Small intestine (tissue), 7 donors: ENCODE measurements around the gene IER5L. TPM values are rescaled to one million over a fixed set of nuclear protein-coding genes. Genes with fewer than 3 reads are reported as not detected.
A peak's percentile ranks its signal among the peaks of the same experiment; 100 is the strongest.

Experiments
- DNase-seq, 2 donors: peaks; one replicate each; pipeline versions ENCODE4 v3.0.0 to v3.0.0-alpha.2; 2013
- FAIRE-seq: peaks from 2 replicates; lab custom pipeline; 2012; peaks lifted over from hg19 to GRCh38; lab: Jason Lieb, UNC
- H3K27ac ChIP-seq, 3 donors: one replicate each; pipeline ENCODE4 v1.5.1; 2013; ENCODE audit warnings: low read length in 2 of 3, mild to moderate bottlenecking in 2 of 3, control low read depth in 1 of 3, inconsistent platforms in 1 of 3, low read depth in 1 of 3, moderate library complexity in 1 of 3
- H3K27me3 ChIP-seq, 3 donors: one replicate each; pipeline ENCODE4 v1.6.1; 2013; ENCODE audit warnings: low read length in 3 of 3, inconsistent platforms in 1 of 3; ENCODE audit not compliant: control insufficient read depth in 3 of 3, insufficient read depth in 3 of 3
- H3K36me3 ChIP-seq, 3 donors: one replicate each; pipeline ENCODE4 v1.6.1; 2013; ENCODE audit warnings: low read length in 3 of 3, inconsistent platforms in 1 of 3, low read depth in 1 of 3, mild to moderate bottlenecking in 1 of 3, moderate library complexity in 1 of 3; ENCODE audit not compliant: control insufficient read depth in 3 of 3, insufficient read depth in 2 of 3
- H3K4me1 ChIP-seq, 3 donors: one replicate each; pipeline ENCODE4 v1.6.1; 2013; ENCODE audit warnings: low read length in 2 of 3, inconsistent platforms in 1 of 3, low read depth in 1 of 3, mild to moderate bottlenecking in 1 of 3, moderate library complexity in 1 of 3; ENCODE audit not compliant: control insufficient read depth in 3 of 3, insufficient read depth in 2 of 3
- H3K4me3 ChIP-seq, 3 donors: one replicate each; pipeline ENCODE4 v1.5.1; 2013; ENCODE audit warnings: low read length in 3 of 3, control low read depth in 1 of 3, inconsistent platforms in 1 of 3, low read depth in 1 of 3, mild to moderate bottlenecking in 1 of 3, moderate library complexity in 1 of 3
- H3K9me3 ChIP-seq, 2 donors: one replicate each; pipeline ENCODE4 v1.6.1; 2013; ENCODE audit warnings: low read depth in 1 of 2, low read length in 1 of 2; ENCODE audit not compliant: control insufficient read depth in 2 of 2, insufficient read depth in 1 of 2
- WGBS, 3 donors: extraction: QIAGEN DNeasy Blood & Tissue Kit; methylation state at CpG; one replicate each; pipeline ENCODE4 v1.1.7; 2013; 5-methylcytosine and 5-hydroxymethylcytosine counted together
- polyA plus RNA-seq, 4 donors: library from polyadenylated mRNA; stranded (reverse) in 3 of 4; unstranded in 1 of 4; fragments of 200-250 nt in 3 of 4; fragments of 120-200 nt in 1 of 4; gene quantifications; one replicate each; pipeline versions ENCODE4 v1.2.1 to v1.2.3, GENCODE V29; 2013
- donor health status: healthy with polysubstance abuse.
- donor health status: control.
- donor health status: control.
- donor health status: Bipolar disorder and iron deficiency.
- donor health status: healthy.

Gene IER5L
- polyA plus RNA-seq, 4 donors: 0.89 to 13.7 (median 4.6) TPM

DNA sequence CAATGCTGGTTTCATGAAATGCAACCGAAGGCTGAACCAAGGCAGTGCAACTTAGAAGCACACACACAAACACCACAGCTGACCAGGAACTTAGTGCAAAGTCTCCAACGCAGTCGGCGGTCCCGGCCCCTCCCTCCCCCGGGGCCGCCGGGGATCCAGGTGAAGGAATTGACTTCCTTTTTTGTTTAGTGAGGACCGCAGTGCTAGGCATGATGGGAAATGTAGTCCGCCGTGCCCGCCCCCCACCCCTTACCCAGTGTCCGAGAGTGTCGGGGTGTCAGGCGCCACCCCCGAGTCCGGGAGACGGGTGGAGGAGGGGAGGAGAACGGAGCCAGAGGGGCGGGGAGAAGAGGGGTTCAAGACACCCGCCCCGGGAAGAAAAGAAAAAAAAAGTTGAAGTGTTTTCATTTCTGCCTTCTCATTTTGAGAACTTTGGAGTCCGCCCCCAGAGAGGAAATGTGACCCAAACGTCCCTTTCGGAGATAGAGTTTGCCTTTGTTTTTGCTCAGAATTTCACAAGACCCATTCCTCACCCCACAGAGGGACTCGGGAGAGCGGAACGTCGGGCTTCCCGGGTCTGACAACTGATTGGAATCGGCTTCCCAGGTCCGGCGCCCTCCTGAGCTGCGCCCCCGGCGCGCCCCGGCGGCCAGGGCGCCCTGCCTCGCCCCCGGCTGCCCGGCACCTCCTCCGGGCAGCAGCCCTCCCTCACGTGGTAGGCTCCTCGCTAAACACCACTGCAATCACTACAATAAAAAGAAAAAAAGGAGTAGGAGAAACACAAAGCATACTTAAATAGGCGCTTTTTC, 2.0 kb downstream of the IER5L start:
- DNase-seq (peak; percentile 90 to 96), FAIRE-seq (no peak)
- peak overlapping the region; percentile 71 to 91 (median 88) for H3K4me3 ChIP-seq
- peak overlapping the region; percentile 80 to 99 (median 93) for H3K27ac ChIP-seq
- WGBS, 3 donors: 0% methylated on average over 45 to 47 of the region's 47 CpGs
- no peaks in the 10 kb centered on the region for H3K36me3 ChIP-seq
- H3K4me1 ChIP-seq: peaks cover 4 to 37% (median 11%) of the 10 kb centered on the region in 3 donors
- H3K9me3 ChIP-seq: no peaks in the 10 kb centered on the region
- H3K27me3 ChIP-seq: peaks cover 0 to 12% (median 0%) of the 10 kb centered on the region in 3 donors

GRCh38 chr9:129175515-129175824, 2.6 kb downstream of the IER5L start:
- 0 to 1% (median 0%) methylated on average over 10 of the region's 10 CpGs for WGBS, 3 donors

GRCh38 chr9:129174724-129175514, 3.1 kb downstream of the IER5L start:
- 1 to 2% (median 1%) methylated on average over 48 to 52 of the region's 53 CpGs for WGBS, 3 donors
- peaks cover 3 to 26% (median 11%) of the 10 kb centered on the region in 3 donors for H3K4me1 ChIP-seq

More at GRCh38 chr9:129175515-129175824, 2.6 kb downstream of the IER5L start:
- H3K27me3 ChIP-seq: peaks cover 0 to 12% (median 0%) of the 10 kb centered on the region in 3 donors
- no peak for DNase-seq
- FAIRE-seq: no peak
- peak overlapping the region; percentile 74 to 99 (median 93) for H3K27ac ChIP-seq
- peak overlapping the region; percentile 71 to 91 (median 88) for H3K4me3 ChIP-seq
- H3K9me3 ChIP-seq: no peaks in the 10 kb centered on the region
- no peaks in the 10 kb centered on the region for H3K36me3 ChIP-seq
- peaks cover 3 to 31% (median 11%) of the 10 kb centered on the region in 3 donors for H3K4me1 ChIP-seq

DNA sequence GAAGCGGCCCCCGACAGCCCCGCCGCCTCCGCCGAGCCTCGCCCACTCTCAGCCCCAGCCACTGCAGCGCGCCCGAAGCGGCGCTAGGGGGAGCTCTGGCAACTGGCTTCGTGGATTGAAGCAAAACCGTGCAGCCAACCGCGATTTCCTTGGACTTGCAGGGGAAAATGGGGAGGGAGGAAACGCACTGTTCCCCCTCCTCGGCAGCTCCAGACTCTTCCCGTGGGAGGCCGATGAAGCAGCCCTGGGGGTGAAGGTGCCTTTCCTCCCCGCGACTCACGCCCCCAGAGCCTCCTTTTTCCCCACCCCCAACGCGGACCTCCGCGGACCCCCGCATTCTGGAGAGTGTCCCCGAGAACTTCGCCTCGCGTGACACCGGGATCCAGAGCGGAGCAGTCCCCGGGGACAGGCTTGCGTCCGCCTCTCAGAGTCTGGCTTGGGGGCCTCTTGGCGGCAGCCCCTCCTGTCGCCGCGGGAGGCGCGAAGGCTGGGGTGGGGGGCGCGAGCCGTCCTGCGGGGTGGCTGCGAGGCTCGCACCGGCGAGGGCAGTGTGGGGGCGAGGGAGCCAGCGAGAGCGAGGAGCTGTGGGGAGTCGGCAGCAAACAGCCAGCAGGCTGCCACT, 3.8 kb downstream of the IER5L start:
- Histone ChIP-seq H3K4me3 (peak overlapping the region; percentile 55 to 88 (median 71)), H3K9me3 (no peaks in the 10 kb centered on the region), H3K27ac (peak overlapping the region; percentile 83 to 99 (median 93)), H3K4me1 (peaks cover 3 to 18% (median 6%) of the 10 kb centered on the region in 3 donors), H3K36me3 (no peaks in the 10 kb centered on the region), H3K27me3 (peaks cover 0 to 12% (median 0%) of the 10 kb centered on the region in 3 donors)
- WGBS, 3 donors: 0 to 1% (median 1%) methylated on average over 48 to 55 of the region's 55 CpGs
- peak; percentile 85 to 94 for DNase-seq
- no peak for FAIRE-seq

More at GRCh38 chr9:129174724-129175514, 3.1 kb downstream of the IER5L start:
- Histone ChIP-seq H3K9me3 (no peaks in the 10 kb centered on the region), H3K27me3 (peaks cover 0 to 12% (median 0%) of the 10 kb centered on the region in 3 donors), H3K4me3 (peak overlapping the region; percentile 71 to 91 (median 88)), H3K27ac (peak overlapping the region; percentile 83 to 99 (median 93)), H3K36me3 (no peaks in the 10 kb centered on the region)
- DNase-seq (peak; percentile 50 to 88), FAIRE-seq (no peak)

- no peak for FAIRE-seq
Measured at GRCh38 chr9:129173296-129174101, 4.6 kb downstream of the IER5L start.

DNA sequence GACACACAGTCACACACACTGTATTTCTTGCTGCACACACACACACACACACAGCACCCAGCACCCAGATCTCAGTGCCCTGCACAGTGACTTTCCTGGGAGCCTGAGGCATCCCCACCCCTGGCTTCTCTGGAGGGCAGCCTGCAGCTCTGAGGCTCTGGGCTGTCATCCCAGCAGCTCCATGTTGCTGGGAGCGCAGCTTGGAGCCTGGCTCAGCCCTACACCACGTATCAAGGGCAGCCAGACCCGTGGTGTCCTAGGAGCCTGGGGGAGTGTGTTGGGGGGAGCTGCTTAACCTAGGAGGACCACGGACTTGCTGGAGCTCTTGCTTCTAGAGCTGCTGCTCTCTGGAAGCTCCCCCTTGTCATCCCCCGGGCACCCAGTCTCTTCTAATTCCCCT, 5.2 kb downstream of the IER5L start:
- DNase-seq (peak in 1 of 2 donors; percentile 8), FAIRE-seq (no peak)
- Histone ChIP-seq H3K4me1 (peaks cover 0 to 15% (median 0%) of the 10 kb centered on the region in 3 donors), H3K36me3 (no peaks in the 10 kb centered on the region), H3K27me3 (peaks cover 0 to 12% (median 0%) of the 10 kb centered on the region in 3 donors), H3K4me3 (no peak overlapping the region), H3K27ac (no peak overlapping the region), H3K9me3 (no peaks in the 10 kb centered on the region)
- WGBS, 3 donors: 46 to 55% (median 47%) methylated on average over 5 of the region's 5 CpGs

More at GRCh38 chr9:129173296-129174101, 4.6 kb downstream of the IER5L start:
- peaks cover 0 to 12% (median 0%) of the 10 kb centered on the region in 3 donors for H3K27me3 ChIP-seq
- no peaks in the 10 kb centered on the region for H3K36me3 ChIP-seq
- no peak for DNase-seq
- no peaks in the 10 kb centered on the region for H3K9me3 ChIP-seq
- WGBS, 3 donors: 18 to 29% (median 27%) methylated on average over 20 to 29 of the region's 29 CpGs
- peak overlapping the region in 2 of 3 donors; percentile 71 to 88 for H3K4me3 ChIP-seq
- H3K4me1 ChIP-seq: peaks cover under 1 to 12% (median 2%) of the 10 kb centered on the region in 3 donors
- H3K27ac ChIP-seq: peak overlapping the region in 2 of 3 donors; percentile 93 to 99

GRCh38 chr9:129171993-129172751, 5.9 kb downstream of the IER5L start:
- no peak for FAIRE-seq
- DNase-seq: no peak
- H3K4me3 ChIP-seq: no peak overlapping the region
- H3K27ac ChIP-seq: no peak overlapping the region
- no peaks in the 10 kb centered on the region for H3K9me3 ChIP-seq
- H3K36me3 ChIP-seq: no peaks in the 10 kb centered on the region
- H3K27me3 ChIP-seq: peaks cover 0 to 12% (median 0%) of the 10 kb centered on the region in 3 donors
- H3K4me1 ChIP-seq: peaks cover 0 to 21% (median 0%) of the 10 kb centered on the region in 3 donors
- 57 to 71% (median 64%) methylated on average over 7 of the region's 7 CpGs for WGBS, 3 donors
